NCI-H2107 treated with DMSO at 0.1 percent for 48 hours (cell line): Measurements from ENCODE around the gene HDHD5.

ENCODE experiments used
- DNase-seq: peaks from one replicate; lab custom pipeline; 2025; ENCODE audit not compliant: unreplicated experiment; lab: John Stamatoyannopoulos, UW

HDHD5 gene

DNA sequence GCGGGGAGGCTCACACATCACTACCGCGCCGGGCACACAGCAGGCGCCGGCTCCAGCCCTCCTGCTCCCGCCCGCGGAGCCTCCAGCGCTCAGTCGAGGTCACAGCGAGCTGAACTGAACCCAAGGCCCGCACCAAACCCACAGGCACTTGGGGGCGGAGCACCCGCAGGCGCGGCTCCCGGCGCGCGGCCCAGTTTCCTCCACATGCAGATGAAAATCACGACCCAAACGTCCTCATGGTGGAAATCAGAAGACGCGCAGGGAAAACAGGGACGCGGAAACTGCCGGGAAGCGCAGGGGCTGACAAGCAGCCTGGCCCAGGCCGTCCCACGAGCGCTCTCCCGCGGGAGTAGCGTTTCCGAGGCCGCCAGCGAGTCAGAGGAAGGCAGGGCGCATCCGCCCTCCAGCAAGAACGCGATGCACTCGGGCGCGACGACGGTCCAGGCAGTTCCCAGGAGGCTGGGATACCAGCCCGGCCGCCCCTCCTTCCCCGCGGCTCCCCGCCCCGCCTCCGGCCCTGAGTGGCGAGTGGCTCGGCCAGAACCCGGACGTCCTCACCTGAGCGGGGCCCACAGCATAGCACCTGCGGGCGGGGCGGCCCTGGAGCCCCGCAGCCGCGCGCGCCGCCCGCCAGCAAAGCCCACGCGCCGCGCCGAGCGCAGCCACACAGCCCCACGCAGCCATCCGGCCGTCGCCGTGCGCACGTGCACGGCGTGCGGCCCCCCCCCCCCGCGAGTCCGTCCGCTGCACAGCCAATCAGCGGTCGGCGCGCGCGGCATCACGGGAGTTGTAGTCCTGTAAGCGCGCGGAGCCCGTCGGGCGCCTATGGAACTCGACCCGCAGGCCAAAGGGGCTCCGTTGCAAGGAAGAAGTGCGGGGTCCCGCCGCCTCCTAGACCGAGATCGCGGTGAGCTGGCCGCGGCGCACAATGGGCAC is at the start of gene HDHD5:
HDHD5 (minus strand) TSS at position 710 of the 936 bp plus-strand sequence; CDS start at position 684, 26 bp downstream.
- DNase-seq, result peak; percentile 33

DNA sequence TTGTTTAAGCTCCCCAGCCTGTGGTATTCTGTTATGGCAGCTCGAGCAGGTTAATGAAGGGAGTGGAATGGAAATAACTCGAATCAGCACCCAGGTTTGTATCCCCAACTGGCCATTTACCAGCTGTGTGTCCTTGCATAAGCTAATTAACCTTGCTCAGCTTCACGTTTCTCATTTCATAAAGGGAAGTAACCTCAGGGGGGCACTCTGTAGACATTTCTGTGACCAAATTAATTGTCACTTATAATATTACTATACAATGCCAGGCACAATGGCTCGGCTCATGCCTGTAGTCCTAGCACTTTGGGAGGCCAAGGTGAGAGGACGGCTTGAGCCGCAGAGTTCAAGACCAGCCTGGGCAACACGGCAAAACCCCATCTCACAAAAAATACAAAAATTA is 46.4 kb upstream of the HDHD5 start:
- DNase-seq, result no peak

DNA sequence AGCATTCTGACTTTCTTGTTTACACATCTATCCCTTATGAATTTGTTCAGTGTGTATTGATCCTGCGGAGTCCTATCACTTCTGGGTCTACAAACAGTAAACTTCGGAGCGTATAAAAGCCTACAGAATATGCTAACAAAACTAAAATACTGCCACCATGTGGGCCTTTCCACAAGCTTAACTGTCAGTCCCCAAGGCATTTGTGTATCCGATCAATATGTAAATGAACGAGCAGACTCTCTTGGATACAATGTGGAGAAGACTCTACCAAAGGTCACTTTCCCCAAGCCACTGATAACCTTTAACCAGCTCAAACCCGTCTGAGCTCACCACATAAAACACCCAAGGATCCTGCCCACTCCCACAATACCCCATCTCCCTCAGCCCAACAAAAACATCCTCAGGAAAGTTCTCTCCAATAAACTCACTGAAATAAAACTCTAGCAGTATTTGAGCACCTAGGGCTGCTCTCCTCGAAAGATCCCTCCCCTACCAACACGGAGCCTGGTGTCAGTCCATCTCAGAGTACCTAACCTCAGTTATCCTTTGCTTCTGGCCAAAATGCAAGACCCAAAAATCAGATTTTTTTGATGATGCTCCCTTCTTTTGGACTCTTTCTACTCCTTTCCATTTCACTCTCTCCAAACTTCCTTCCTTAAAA is 42.3 kb upstream of the HDHD5 start:
- DNase-seq, result no peak

DNA sequence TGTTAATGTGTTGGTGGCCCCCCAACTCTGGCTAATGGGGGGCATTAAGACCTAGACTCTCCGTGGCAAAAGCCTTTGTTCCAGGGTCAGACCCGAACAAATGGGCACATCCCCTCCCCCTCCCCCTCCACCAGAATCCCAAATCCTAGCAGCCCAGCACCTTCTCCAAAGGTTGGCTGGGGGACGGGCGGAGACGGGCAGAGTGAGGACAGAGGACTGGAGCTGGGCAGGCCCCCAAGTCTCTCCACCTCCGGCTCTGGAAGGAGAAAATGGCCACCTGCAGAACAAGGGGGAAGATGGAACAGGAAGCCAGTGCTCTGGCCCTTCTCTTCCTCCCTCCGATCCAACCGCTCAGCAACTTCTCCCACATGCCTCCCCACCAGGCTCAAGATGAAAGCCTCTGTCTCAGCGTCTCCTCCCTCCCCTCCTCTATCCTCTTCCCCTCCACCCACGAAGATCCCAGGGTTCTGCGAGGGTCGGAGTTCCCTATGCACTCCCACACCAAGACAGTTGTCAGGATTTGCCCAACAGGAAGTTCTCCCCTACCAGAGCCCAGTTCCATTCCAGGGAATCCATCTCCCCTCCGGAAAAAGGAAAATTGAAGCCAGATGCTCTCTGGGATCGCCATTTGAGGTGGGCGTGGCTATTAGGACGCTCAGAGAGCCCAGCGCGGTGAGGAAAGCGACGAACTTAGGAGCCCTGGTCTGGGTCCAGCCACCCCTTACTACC is 40.1 kb upstream of the HDHD5 start:
- DNase-seq, result no peak

DNA sequence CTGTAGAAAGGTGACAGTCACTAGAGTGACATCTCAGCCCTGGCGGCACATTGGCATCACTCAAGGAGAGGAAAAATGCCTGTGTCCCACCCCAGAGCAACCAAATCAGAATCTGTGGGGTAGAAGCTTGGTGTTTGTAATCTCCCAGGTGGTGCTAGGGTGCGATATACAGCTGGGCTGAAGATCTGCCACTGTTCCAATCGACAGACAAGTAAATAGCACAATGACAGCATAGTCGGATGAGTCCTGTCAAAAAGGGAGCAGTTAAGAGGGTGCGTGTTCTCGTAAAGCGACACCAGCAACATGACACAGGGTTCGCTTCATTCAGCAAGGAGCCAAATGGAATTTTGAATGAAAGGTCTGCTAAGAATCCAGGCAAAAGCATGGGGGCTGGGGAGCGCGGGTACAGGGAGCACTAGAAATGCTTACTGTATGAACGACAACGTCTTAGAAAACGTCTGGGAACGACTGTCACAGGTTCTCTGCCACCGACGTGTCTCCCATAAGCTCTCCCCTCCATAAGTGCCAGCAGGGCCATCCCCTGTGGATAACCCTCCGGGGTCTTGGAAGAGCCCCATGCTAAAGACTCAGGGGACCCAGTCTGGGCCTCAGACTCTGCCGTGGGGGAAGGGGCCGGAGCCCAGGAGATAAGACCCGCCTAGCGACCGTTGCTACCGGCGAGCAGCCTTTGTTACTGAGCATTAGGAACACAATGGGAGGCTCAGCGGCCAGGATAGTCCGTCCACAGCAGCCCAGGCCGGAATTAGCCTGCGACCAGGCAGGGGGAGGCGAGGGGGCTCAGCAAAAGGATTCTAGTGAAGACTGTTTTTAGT is 39.3 kb upstream of the HDHD5 start:
- DNase-seq, result no peak

DNA sequence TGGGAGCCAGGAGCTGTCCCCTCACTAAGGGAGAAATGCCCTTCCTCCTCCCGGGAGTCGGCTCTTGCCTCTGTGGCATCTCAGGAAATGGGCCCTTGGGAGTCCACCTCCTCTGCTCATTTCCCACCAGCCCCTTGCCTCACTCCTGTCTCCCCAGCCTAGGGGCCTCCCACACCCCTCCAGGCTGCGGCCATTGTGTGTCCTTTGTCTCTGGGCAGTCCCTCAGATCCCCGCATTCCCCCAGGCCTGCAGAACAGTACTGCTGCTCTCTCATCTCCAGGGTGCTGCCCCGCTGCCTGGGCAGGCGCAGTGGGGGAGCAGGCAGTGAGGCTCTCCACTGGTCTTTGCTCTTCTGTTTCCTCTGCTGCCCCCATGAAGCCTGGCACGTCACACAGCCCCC is 35.1 kb upstream of the HDHD5 start:
- DNase-seq, result no peak

DNA sequence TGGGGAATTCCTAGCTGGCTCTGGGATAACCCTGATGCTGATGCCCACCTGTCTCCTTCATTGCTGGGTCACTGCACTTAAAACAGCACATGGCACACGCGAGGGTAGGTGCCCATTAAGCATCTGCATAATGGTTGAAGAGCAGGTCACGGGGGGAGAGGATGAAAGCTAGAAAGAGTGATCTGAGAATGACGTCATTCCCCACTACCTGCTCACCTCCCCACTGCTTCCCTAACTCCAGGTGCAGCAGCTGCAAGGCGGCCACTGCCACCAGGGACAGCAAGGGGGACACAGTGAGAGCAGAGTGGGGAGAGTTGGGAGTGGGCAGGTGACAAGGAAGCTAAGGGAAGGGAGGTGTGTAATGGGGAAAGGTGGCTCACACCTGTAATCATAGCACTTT is 33.1 kb upstream of the HDHD5 start:
- no peak for DNase-seq

DNA sequence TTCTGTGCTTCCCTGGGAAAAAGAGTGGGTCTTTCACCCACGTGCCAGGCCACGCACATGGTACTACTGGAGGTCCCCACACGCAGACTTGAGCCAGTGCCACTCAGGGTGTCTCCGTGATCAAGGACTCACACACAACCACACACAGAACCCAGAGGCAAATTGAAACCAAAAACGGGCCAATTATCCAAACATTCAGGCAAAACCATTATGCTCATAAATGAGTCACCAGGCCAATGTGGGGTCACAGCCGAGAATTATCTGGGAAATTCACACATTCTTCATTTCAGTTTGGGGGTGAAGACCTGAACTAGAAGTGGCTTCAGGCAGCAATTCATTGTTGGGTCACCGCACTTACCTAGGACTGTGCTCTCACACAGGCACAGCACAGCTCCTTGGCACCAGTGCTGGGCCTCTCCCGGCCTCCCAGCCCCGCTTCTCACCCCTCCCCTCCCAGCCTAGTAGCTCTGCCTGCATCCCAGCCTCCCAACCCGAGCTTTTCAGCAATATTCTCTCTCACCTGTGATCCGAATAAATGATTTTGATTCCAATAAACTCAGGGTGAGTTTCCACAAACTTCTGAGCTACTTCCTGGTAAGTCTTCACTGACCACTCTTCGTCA is 32.2 kb upstream of the HDHD5 start:
- no peak for DNase-seq

DNA sequence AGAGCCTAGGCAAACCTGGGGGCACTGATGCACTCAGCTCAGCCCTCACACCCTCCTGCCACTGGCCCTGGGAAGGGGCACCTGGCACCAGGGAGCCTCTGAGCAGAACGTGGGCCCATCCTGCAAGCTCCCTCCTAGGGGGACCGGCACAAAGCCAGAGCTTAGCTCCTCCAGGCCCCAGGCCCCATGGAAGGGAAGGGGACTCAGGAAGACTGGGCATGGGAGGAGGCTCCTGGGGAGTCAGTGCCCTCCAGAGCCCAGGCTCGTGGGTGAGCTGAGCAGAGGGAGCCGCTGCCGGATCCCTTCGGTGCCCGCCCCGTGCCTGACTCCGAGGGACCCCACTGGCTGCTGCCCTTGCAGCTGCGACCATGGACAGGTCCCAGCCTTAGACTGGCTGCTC is 31.6 kb upstream of the HDHD5 start:
- DNase-seq, result no peak

DNA sequence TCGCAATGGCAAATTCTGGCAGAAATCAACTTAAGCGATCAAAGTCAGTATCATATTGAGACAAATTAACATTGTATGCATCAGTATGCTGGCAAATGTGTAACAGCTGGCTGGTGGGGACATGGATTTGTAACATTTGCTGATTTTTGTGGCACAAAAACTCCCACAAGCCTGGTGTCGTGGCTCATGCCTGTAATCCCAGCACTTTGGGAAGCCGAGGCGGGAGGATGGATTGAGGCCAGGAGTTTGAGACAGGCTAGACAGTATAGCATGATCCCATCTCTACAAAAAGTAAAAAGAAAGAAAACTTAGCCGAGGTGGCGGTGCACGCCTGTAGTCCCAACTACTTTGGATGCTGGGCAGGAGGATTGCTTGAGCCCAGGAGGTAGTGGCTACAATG is 17.6 kb upstream of the HDHD5 start:
- no peak for DNase-seq

DNA sequence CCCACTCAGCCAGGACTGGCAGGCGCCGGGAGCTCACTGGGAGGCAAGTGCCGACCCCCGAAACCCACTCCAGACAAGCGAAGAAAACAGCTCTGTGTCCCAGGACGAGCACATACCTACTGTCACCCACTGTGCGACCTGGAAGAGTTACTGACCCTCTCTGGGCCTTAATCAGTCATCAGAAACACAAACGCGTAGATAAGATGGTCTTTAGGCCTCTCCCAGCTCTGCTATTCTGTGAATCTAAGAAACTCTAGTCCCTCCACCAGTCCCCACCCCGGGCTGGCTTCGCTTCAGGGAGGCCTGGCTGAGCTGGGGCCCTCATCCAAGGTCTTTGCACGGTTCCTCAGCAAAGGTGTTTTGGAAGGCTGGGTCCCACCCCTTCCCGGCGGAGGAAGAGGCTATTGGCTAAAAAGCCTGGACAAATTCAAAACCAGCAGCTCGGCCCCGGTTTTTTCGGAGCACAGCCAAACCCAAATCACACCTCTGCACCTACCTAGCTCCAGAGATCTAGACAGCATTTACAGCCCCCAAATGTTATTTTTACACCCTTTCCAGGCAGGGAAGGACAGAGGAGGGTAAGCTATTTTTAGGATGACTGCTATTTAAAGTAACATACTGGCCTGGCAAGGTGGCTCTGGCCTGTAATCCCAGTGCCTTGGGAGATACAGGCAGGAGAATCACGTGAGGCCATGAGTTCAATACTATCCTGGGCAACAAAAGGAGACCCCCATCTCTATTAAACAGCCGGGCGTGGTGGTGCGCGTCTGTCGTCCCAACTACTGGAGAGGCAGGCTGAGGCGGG is 13.2 kb upstream of the HDHD5 start:
- no peak for DNase-seq

DNA sequence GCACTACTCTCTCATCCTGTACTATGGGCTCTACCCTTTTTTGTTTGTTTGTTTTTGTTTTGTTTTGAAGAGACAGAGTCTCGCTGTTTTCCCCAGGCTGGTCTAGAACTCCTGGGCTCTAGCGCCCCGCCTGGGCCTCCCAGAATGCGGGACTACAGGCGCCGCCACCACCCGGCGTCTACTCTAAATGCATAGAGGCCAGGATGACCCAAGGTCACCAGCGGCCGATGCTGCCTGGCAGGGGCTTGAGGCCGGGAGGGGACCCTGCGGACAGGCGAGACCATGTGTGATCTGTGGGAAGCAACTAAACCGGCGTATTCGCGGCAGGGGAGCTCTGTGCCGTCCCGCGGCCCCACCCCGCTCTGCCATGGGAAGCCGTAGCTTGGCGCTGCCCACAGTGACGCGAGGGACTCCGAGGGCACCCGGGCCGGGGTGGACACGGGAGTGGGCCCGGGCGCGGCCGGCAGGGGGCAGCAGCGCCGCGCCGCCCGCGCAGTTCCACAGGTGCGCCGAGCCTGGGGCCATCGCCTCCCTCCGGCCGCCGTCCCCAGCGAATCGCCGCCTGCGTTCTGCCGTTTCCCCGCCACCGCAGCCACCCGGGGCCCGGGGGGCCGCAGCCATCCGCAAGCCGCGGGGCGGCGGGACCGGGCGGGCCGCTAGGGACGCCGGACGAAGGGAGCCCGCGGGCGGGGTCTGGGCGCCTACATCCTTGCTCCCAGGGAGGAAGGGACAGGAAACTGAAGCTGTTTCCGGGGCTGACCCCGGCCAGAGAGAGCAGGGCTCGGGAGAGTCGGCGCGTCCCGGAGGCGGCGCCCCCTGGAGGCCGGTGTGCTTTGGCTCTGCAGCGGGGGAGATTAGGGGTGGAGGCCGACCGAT is 12.3 kb upstream of the HDHD5 start:
- peak; percentile 13 for DNase-seq

DNA sequence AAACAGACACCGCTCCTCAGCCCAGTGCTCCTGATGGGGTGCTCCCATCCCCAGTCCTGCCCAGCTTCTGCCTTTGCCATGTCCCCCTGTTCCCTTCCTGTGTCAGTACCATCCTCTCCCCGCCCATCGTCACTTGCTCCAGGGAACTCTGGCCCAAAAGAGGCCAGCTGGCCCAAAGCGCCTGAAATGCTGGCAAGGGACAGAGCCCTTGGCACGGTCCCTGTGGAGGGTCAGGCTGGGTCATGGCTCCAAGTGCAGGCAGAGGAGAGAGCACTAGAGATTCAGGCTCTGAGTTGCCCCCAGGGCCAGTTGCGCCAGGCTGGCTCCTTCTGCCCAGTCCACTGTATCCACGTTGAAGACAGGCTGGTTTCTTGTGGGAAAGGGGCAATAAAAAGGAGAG is 8.4 kb upstream of the HDHD5 start:
- DNase-seq, result no peak

DNA sequence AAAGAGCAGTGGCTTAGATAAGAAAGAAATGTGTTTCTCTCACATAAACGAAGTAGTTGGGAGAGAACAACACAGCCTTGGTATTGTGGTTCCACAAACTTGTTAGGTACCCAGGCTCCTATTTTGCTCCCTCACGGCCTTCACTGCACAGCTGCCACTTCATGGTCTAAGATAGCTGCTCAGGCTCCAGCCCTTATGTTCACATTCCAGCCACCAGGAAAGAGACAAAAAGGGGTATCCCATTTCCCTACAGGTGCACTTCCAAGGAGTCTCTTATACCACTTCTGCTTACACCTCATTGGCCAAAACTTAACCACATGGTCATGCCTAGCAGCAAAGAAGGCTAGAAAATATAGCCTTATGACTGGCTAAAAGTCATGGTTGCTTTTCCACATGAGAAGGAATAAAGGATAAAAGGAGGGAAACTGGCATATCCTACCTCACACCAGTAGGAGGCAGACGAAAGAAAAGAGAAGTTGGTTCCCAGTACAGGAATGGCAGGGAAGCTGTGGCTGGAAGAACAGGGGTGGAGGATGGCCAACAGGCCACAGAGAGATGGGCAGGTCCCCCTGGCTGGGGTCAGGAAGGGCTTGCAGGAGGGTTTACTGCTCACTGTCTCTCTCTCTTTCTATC is 5.4 kb upstream of the HDHD5 start:
- DNase-seq, result no peak

DNA sequence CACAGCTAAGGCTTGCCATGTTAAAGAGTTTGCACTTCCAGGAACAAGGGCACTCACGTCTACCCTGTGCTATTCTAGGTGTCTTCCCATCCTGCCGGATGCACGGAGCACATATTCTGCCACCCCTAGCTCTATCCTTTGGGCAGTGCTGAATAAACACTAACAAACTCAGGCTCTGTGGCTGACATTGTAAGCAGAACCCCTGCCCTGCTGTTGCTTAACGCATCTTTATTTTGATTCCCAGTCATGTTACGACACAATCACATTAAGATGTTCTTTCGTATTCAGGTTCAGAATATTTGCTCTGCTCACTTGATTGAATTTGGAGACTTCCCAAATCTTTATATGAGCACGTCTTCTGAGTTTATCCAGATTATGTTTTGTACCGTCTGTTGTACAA is 3.7 kb upstream of the HDHD5 start:
- no peak for DNase-seq

DNA sequence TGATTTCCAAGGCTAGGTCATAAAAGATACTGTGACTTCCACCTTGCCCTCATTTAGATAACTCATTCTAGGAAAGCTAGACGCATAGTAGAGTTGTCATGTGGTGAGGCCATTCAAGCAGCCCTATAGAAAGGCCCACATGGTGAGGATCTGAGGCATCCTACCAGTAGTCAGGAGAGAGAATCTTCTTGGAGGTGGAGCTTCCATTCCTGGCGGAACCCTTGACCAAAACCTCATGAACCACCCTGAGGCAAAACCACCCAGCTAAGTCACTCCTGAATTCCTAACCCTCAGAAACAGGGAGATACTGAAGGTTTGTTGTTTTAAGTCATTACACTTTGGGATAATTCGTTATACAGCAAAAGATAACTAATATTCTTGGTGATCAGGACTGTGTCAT is 2.9 kb upstream of the HDHD5 start:
- DNase-seq, result no peak

DNA sequence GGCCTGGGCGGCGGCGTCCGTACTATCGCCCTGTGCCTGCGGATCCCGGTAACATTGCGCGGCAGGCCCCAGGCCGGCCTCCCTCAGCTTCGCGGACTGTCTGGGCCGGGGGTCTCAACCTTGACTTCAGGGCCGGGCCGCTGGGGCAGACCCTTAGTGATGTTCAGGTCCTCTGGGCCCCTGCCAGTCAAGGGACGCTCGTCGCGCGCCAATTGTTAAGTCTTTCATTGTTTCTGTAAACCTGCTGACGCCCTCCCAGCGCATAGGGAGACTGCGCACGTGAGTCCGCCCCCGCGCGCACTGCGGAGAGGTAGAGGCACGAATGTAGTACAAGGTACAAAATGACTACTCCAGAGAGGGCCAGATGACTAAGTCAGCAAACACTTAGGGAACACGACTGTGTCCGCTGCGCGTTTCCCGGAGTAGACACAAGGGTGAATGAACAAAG is 451 bp upstream of the HDHD5 start:
- DNase-seq, result peak; percentile 3

DNA sequence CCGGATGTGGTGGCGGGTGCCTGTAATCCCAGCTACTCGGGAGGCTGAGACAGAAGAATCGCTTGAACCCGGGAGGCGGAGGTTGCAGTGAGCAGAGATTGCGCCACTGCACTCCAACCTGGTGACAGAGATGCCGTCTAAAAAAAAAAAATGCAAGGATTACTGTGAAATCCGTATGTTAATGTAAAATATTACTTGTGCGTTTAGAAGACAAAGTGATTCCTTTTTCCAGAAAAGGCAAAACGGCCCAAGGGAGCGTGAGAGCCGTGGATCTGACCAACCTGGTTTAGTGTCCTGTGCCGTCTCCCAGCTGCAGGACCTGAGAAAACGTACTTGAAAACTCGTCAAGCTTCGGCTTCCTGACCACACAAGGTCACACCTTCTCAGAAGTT is 905 bp downstream of the HDHD5 start:
- DNase-seq, result no peak
